Liver (tissue), 9 donors: ENCODE measurements around the gene ATG5. TPM values are rescaled to one million over a fixed set of nuclear protein-coding genes. Genes with fewer than 3 reads are reported as not detected.

ENCODE experiments used
- DNase-seq: peaks from one replicate; pipeline ENCODE4 v3.0.0-alpha.2; 2017; ENCODE audit warnings: low spot score
- H3K27ac ChIP-seq, 2 donors: one replicate each; pipeline ENCODE4 v1.7.0; 2013; ENCODE audit warnings: inconsistent platforms in 2 of 2, low read length in 2 of 2, control low read depth in 1 of 2, low read depth in 1 of 2, mild to moderate bottlenecking in 1 of 2
- H3K27me3 ChIP-seq, 4 donors: one replicate each; pipeline versions ENCODE4 v1.6.1 to v1.7.0; 2013; ENCODE audit warnings: low read length in 3 of 4, inconsistent platforms in 1 of 4, mild to moderate bottlenecking in 1 of 4, moderate library complexity in 1 of 4; ENCODE audit not compliant: control insufficient read depth in 4 of 4, insufficient read depth in 4 of 4
- H3K36me3 ChIP-seq, 4 donors: one replicate each; pipeline versions ENCODE4 v1.6.1 to v1.7.0; 2013; ENCODE audit warnings: low read length in 3 of 4, mild to moderate bottlenecking in 3 of 4, low read depth in 1 of 4, moderate library complexity in 1 of 4; ENCODE audit not compliant: control insufficient read depth in 4 of 4, insufficient read depth in 3 of 4
- H3K4me1 ChIP-seq, 4 donors: one replicate each; pipeline versions ENCODE4 v1.6.1 to v1.7.0; 2013; ENCODE audit warnings: low read length in 3 of 4, mild to moderate bottlenecking in 3 of 4, moderate library complexity in 1 of 4; ENCODE audit not compliant: control insufficient read depth in 4 of 4, insufficient read depth in 4 of 4
- H3K4me3 ChIP-seq, 3 donors: one replicate each; pipeline versions ENCODE4 v1.6.1 to v1.7.0; 2013; ENCODE audit warnings: low read length in 3 of 3, control low read depth in 1 of 3, low read depth in 1 of 3, mild to moderate bottlenecking in 1 of 3
- H3K9ac ChIP-seq, 2 donors: one replicate each; pipeline ENCODE4 v1.7.0; 2013; ENCODE audit warnings: low read length in 2 of 2, mild to moderate bottlenecking in 2 of 2, moderate library complexity in 2 of 2, control low read depth in 1 of 2, low read depth in 1 of 2
- H3K9me3 ChIP-seq, 4 donors: one replicate each; pipeline versions ENCODE4 v1.6.1 to v1.7.0; 2013; ENCODE audit warnings: low read length in 3 of 4; ENCODE audit not compliant: control insufficient read depth in 4 of 4
- EGR1 ChIP-seq, 2 donors: IDR thresholded peaks; 2 replicates each; pipeline ENCODE4 v1.6.1; 2016 to 2018; ENCODE audit warnings: antibody characterized with exemption in 2 of 2, low read depth in 2 of 2
- FOXA1 ChIP-seq: IDR thresholded peaks from 2 replicates; pipeline ENCODE4 v1.6.1; 2016; ENCODE audit warnings: antibody characterized with exemption
- FOXA2 ChIP-seq: IDR thresholded peaks from 2 replicates; pipeline ENCODE4 v1.6.1; 2016; ENCODE audit warnings: antibody characterized with exemption
- GABPA ChIP-seq, 2 donors: IDR thresholded peaks in 1 of 2; conservative IDR thresholded peaks in 1 of 2; 2 replicates each; pipeline ENCODE4 v1.6.1; 2016; ENCODE audit warnings: antibody characterized with exemption in 2 of 2, mild to moderate bottlenecking in 1 of 2, moderate library complexity in 1 of 2
- HNF4A ChIP-seq, 2 donors: conservative IDR thresholded peaks; 2 replicates each; pipeline ENCODE4 v1.6.1; 2016; ENCODE audit warnings: antibody characterized with exemption in 2 of 2, mild to moderate bottlenecking in 2 of 2
- HNF4G ChIP-seq: IDR thresholded peaks from 2 replicates; pipeline ENCODE4 v1.6.1; 2016; ENCODE audit warnings: antibody characterized with exemption
- JUND ChIP-seq, 2 donors: IDR thresholded peaks; 2 replicates each; pipeline ENCODE4 v1.6.1; 2016; ENCODE audit warnings: antibody characterized with exemption in 2 of 2
- MAX ChIP-seq: IDR thresholded peaks from 2 replicates; pipeline ENCODE4 v1.6.1; 2016; ENCODE audit warnings: antibody characterized with exemption
- NR2F2 ChIP-seq: IDR thresholded peaks from 2 replicates; pipeline ENCODE4 v1.6.1; 2016; ENCODE audit warnings: antibody characterized with exemption
- RAD21 ChIP-seq, 2 donors: IDR thresholded peaks; 2 replicates each; pipeline ENCODE4 v1.6.1; 2016; ENCODE audit warnings: antibody characterized with exemption in 2 of 2, mild to moderate bottlenecking in 2 of 2
- RXRA ChIP-seq, 2 donors: IDR thresholded peaks; 2 replicates each; pipeline ENCODE4 v1.6.1; 2017 to 2018; ENCODE audit warnings: antibody characterized with exemption in 2 of 2, mild to moderate bottlenecking in 1 of 2
- SP1 ChIP-seq: IDR thresholded peaks from 2 replicates; pipeline ENCODE4 v1.6.1; 2018; ENCODE audit warnings: antibody characterized with exemption, mild to moderate bottlenecking
- TAF1 ChIP-seq: conservative IDR thresholded peaks from 2 replicates; pipeline ENCODE4 v1.6.1; 2016; ENCODE audit warnings: antibody characterized with exemption, mild to moderate bottlenecking
- YY1 ChIP-seq: IDR thresholded peaks from 2 replicates; pipeline ENCODE4 v1.6.1; 2016; ENCODE audit warnings: antibody characterized with exemption, mild to moderate bottlenecking
- WGBS: extraction: QIAGEN DNeasy Blood & Tissue Kit; methylation state at CpG from one replicate; pipeline ENCODE4 v1.1.7; 2013; 5-methylcytosine and 5-hydroxymethylcytosine counted together
- polyA plus RNA-seq, 2 donors: library from polyadenylated mRNA; stranded (reverse) in 1 of 2; unstranded in 1 of 2; fragments of 200-250 nt in 1 of 2; fragments of >200 nt in 1 of 2; fragmentation: Nextera tagmentation in 1 of 2; extraction: Ambion mirVana in 1 of 2; gene quantifications; one replicate each; pipeline versions ENCODE4 v1.2.1 to v1.2.3, GENCODE V29; 2013 to 2015
- total RNA-seq, 2 donors: library from RNA; depleted of rRNA; stranded (reverse); fragments of >200 nt; gene quantifications; one replicate each; pipeline ENCODE4 v1.2.3, GENCODE V29; 2014
- TF ChIP-seq, protein P1 (sequence below): IDR thresholded peaks from 2 replicates; pipeline ENCODE4 v1.6.1; 2016; ENCODE audit warnings: antibody characterized with exemption
- TF ChIP-seq, protein P2 (sequence below): fragments of 150-350 bp; IDR thresholded peaks from 2 replicates; pipeline ENCODE4 v1.5.1; 2017; ENCODE audit warnings: improper control_type of control experiment, low read depth, low read length; ENCODE audit not compliant: missing input control
- TF ChIP-seq, protein P3 (sequence below): IDR thresholded peaks from 2 replicates; pipeline ENCODE4 v1.6.1; 2016; ENCODE audit warnings: antibody characterized with exemption
- TF ChIP-seq, protein P4 (sequence below): IDR thresholded peaks from 2 replicates; pipeline ENCODE4 v1.6.1; 2016; ENCODE audit warnings: antibody characterized with exemption, mild to moderate bottlenecking
- donor health status: healthy.
- donor health status: healthy.
- donor health status: healthy.
- donor health status: healthy.
- donor health status: healthy.

ATG5 gene
- total and polyA plus RNA-seq, 4 donors = 10.0 to 25.7 (median 19.7) TPM

GRCh38 chr6:106145144-106145543, 180.4 kb downstream of the ATG5 start (continued):
- TF ChIP-seq, protein P1, sequence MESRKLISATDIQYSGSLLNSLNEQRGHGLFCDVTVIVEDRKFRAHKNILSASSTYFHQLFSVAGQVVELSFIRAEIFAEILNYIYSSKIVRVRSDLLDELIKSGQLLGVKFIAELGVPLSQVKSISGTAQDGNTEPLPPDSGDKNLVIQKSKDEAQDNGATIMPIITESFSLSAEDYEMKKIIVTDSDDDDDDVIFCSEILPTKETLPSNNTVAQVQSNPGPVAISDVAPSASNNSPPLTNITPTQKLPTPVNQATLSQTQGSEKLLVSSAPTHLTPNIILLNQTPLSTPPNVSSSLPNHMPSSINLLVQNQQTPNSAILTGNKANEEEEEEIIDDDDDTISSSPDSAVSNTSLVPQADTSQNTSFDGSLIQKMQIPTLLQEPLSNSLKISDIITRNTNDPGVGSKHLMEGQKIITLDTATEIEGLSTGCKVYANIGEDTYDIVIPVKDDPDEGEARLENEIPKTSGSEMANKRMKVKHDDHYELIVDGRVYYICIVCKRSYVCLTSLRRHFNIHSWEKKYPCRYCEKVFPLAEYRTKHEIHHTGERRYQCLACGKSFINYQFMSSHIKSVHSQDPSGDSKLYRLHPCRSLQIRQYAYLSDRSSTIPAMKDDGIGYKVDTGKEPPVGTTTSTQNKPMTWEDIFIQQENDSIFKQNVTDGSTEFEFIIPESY = no peak
- TF ChIP-seq RXRA (IDR thresholded peaks at IDR 0.05) = no peak

GRCh38 chr6:106143665-106144064, 181.9 kb downstream of the ATG5 start:
- H3K4me1 ChIP-seq = no peaks in the 10 kb centered on the region
- H3K9me3 ChIP-seq = no peaks in the 10 kb centered on the region
- peaks cover 0 to 1% (median 0%) of the 10 kb centered on the region in 4 donors for H3K36me3 ChIP-seq
- no peak for DNase-seq
- no peak overlapping the region for H3K27ac ChIP-seq
- no peak overlapping the region for H3K4me3 ChIP-seq
- H3K9ac ChIP-seq = no peak overlapping the region
- H3K27me3 ChIP-seq = peaks cover 0 to 6% (median 0%) of the 10 kb centered on the region in 4 donors
- 87% methylated on average over 12 of the region's 12 CpGs for WGBS
- TF ChIP-seq MAX (no peak), HNF4A (conservative IDR thresholded peaks at IDR 0.05) (no peak)

- WGBS = 71% methylated on average over 2 of the region's 2 CpGs
- TF ChIP-seq RAD21 (IDR thresholded peaks at IDR 0.05) (no peak), HNF4G (no peak), GABPA (IDR thresholded peaks at IDR 0.05 in 1 of 2, conservative IDR thresholded peaks at IDR 0.05 in 1 of 2) (no peak), YY1 (no peak), RXRA (IDR thresholded peaks at IDR 0.05) (no peak), TAF1 (no peak), FOXA1 (no peak), FOXA2 (no peak), NR2F2 (no peak), HNF4A (conservative IDR thresholded peaks at IDR 0.05) (no peak), MAX (no peak), JUND (IDR thresholded peaks at IDR 0.05) (no peak), EGR1 (IDR thresholded peaks at IDR 0.05; ENCODE audit: low read depth in 2 of 2) (no peak), SP1 (no peak)
- TF ChIP-seq, protein P2, sequence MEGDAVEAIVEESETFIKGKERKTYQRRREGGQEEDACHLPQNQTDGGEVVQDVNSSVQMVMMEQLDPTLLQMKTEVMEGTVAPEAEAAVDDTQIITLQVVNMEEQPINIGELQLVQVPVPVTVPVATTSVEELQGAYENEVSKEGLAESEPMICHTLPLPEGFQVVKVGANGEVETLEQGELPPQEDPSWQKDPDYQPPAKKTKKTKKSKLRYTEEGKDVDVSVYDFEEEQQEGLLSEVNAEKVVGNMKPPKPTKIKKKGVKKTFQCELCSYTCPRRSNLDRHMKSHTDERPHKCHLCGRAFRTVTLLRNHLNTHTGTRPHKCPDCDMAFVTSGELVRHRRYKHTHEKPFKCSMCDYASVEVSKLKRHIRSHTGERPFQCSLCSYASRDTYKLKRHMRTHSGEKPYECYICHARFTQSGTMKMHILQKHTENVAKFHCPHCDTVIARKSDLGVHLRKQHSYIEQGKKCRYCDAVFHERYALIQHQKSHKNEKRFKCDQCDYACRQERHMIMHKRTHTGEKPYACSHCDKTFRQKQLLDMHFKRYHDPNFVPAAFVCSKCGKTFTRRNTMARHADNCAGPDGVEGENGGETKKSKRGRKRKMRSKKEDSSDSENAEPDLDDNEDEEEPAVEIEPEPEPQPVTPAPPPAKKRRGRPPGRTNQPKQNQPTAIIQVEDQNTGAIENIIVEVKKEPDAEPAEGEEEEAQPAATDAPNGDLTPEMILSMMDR = no peak
- TF ChIP-seq, protein P3, sequence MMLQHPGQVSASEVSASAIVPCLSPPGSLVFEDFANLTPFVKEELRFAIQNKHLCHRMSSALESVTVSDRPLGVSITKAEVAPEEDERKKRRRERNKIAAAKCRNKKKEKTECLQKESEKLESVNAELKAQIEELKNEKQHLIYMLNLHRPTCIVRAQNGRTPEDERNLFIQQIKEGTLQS = no peak
- TF ChIP-seq, protein P4, sequence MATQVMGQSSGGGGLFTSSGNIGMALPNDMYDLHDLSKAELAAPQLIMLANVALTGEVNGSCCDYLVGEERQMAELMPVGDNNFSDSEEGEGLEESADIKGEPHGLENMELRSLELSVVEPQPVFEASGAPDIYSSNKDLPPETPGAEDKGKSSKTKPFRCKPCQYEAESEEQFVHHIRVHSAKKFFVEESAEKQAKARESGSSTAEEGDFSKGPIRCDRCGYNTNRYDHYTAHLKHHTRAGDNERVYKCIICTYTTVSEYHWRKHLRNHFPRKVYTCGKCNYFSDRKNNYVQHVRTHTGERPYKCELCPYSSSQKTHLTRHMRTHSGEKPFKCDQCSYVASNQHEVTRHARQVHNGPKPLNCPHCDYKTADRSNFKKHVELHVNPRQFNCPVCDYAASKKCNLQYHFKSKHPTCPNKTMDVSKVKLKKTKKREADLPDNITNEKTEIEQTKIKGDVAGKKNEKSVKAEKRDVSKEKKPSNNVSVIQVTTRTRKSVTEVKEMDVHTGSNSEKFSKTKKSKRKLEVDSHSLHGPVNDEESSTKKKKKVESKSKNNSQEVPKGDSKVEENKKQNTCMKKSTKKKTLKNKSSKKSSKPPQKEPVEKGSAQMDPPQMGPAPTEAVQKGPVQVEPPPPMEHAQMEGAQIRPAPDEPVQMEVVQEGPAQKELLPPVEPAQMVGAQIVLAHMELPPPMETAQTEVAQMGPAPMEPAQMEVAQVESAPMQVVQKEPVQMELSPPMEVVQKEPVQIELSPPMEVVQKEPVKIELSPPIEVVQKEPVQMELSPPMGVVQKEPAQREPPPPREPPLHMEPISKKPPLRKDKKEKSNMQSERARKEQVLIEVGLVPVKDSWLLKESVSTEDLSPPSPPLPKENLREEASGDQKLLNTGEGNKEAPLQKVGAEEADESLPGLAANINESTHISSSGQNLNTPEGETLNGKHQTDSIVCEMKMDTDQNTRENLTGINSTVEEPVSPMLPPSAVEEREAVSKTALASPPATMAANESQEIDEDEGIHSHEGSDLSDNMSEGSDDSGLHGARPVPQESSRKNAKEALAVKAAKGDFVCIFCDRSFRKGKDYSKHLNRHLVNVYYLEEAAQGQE = no peak
- TF ChIP-seq, protein P1 = no peak
- Histone ChIP-seq H3K9me3 (no peaks in the 10 kb centered on the region), H3K4me3 (no peak overlapping the region), H3K9ac (no peak overlapping the region), H3K4me1 (no peaks in the 10 kb centered on the region), H3K27me3 (peaks cover 0 to 6% (median 0%) of the 10 kb centered on the region in 4 donors), H3K36me3 (peaks cover 0 to 1% (median 0%) of the 10 kb centered on the region in 4 donors), H3K27ac (no peak overlapping the region)
- DNase-seq = no peak
Measured at GRCh38 chr6:106142876-106143431, 182.6 kb downstream of the ATG5 start.
